DMS53 (cell line): ENCODE data around the gene TEX2.
"Not testable (repeated sequence)": the region's sequence is repeated elsewhere in the genome, so short reads cannot be mapped to it uniquely, and the experiment has no call there.

Experiments
- DNase-seq: peaks from one replicate; lab custom pipeline; 2025; lab: John Stamatoyannopoulos, UW

Gene TEX2

GRCh38 chr17:64180089-64181073 lies 82.7 kb downstream of the TEX2 start:
- DNase-seq: no peak

- not testable (repeated sequence) for DNase-seq
Observed at GRCh38 chr17:64179024-64179423, 84.0 kb downstream of the TEX2 start.

- no peak for DNase-seq
Observed at GRCh38 chr17:64178011-64178825, 84.8 kb downstream of the TEX2 start.

GRCh38 chr17:64177311-64178010 lies 85.6 kb downstream of the TEX2 start:
- no peak for DNase-seq

- no peak for DNase-seq
Observed at GRCh38 chr17:64176556-64176955, 86.5 kb downstream of the TEX2 start.

- DNase-seq: no peak
Observed at GRCh38 chr17:64174686-64175456, 88.2 kb downstream of the TEX2 start.

- DNase-seq: no peak
Observed at GRCh38 chr17:64173646-64174045, 89.4 kb downstream of the TEX2 start.

- no peak for DNase-seq
Observed at GRCh38 chr17:64172510-64172909, 90.5 kb downstream of the TEX2 start.

GRCh38 chr17:64171041-64171440 lies 92.0 kb downstream of the TEX2 start:
- DNase-seq: no peak

GRCh38 chr17:64170286-64170685 lies 92.8 kb downstream of the TEX2 start:
- DNase-seq: no peak

GRCh38 chr17:64167666-64168065 lies 95.4 kb downstream of the TEX2 start:
- not testable (repeated sequence) for DNase-seq

GRCh38 chr17:64166876-64167275 lies 96.2 kb downstream of the TEX2 start:
- DNase-seq: no peak

GRCh38 chr17:64165347-64165746 lies 97.7 kb downstream of the TEX2 start:
- DNase-seq: no peak

- DNase-seq: no peak
Observed at GRCh38 chr17:64164596-64165285, 98.3 kb downstream of the TEX2 start.

GRCh38 chr17:64163468-64163867 lies 99.6 kb downstream of the TEX2 start:
- DNase-seq: no peak

GRCh38 chr17:64162554-64162953 lies 100.5 kb downstream of the TEX2 start:
- no peak for DNase-seq

GRCh38 chr17:64161380-64162176 lies 101.5 kb downstream of the TEX2 start:
- no peak for DNase-seq

- DNase-seq: no peak
Observed at GRCh38 chr17:64160378-64160777, 102.7 kb downstream of the TEX2 start.

GRCh38 chr17:64158831-64159590 lies 104.0 kb downstream of the TEX2 start:
- DNase-seq: no peak
